Measurements from ENCODE around the gene IGDCC3.

The IGDCC3 gene

DNA sequence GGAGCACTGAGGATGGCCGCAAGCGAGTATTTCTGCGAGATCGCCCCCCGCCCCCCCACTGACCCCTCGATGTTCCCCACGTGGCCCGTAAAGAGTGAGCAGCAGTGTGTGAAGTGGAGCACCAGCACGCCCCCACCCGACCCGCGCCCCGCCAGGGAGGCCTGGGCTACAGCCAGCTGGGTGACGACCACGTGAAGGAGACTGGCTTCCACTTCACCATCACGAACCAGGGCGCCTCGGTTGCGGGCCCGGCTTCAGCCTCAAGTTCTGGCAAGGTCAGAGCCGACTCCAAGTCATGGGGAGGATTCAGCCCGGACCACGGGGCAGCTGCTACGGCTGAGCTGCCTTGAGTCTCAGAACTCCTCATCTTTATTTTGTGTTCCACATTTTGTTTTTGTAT, 75.7 kb downstream of the IGDCC3 start:
- TF ChIP-seq, protein P1, sequence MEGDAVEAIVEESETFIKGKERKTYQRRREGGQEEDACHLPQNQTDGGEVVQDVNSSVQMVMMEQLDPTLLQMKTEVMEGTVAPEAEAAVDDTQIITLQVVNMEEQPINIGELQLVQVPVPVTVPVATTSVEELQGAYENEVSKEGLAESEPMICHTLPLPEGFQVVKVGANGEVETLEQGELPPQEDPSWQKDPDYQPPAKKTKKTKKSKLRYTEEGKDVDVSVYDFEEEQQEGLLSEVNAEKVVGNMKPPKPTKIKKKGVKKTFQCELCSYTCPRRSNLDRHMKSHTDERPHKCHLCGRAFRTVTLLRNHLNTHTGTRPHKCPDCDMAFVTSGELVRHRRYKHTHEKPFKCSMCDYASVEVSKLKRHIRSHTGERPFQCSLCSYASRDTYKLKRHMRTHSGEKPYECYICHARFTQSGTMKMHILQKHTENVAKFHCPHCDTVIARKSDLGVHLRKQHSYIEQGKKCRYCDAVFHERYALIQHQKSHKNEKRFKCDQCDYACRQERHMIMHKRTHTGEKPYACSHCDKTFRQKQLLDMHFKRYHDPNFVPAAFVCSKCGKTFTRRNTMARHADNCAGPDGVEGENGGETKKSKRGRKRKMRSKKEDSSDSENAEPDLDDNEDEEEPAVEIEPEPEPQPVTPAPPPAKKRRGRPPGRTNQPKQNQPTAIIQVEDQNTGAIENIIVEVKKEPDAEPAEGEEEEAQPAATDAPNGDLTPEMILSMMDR (IDR thresholded peaks at IDR 0.05; ENCODE audit: borderline replicate concordance, control extremely low read depth, extremely low read depth, insufficient read depth, missing control alignments), result no peak
- in situ Hi-C loops (cut with MboI; ENCODE audit: low sequenced_read_pairs, unreplicated experiment), result no loop called here

DNA sequence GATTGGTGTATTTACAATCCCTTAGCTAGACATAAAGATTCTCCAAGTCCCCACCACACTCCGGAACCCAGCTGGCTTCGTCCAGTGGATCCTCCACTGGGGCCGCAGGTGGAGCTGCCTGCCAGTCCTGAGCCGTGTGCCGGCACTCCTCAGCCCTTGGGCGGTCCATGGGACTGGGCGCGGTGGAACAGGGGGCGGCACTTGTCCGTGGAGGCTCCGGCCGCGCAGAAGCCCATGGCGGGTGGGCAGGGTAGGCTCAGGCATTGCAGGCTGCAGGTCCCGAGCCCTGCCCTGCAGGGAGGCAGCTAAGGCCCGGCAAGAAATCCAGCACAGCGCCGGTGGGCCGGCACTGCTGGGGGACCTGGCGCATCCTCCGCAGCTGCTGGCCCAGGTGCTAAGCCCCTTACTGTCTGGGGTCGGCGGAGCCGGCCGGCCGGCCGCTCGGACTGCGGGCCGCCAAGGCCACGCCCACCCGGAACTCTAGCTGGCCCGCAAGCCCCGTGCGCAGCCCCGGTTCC, 76.8 kb downstream of the IGDCC3 start:
- no peak for DNase-seq (ENCODE audit: low spot score)
- in situ Hi-C loops (cut with MboI; ENCODE audit: low sequenced_read_pairs, unreplicated experiment), result no loop called here
- TF ChIP-seq, protein P1 (IDR thresholded peaks at IDR 0.05; ENCODE audit: borderline replicate concordance, control extremely low read depth, extremely low read depth, insufficient read depth, missing control alignments), result no peak

More for the DNA sequence above, 75.7 kb downstream of the IGDCC3 start:
- no peak for DNase-seq (ENCODE audit: low spot score)

DNA sequence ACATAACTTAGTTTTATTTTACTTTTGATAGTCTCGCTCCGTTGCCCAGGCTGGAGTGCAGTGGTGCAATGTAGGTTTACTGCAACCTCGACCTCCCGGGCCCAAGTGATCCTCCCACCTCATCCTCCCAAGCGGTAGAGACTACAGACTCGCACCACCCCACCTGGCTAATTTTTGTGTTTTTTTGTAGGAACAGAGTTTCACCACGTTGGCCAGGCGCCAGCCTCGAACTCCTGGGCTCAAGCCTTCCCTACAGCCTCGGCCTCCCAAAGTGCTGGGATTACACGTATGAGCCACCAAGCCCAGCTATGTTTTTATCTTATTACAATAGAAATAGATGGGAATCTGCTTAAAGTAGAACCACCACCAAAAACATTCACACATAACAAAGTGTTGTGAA, 79.1 kb downstream of the IGDCC3 start:
- in situ Hi-C loops (cut with MboI; ENCODE audit: low sequenced_read_pairs, unreplicated experiment), result loop anchor here (25.0 kb wide), 2 partner anchors 111 to 261 kb away; partner anchors contain the start of genes CLPX, MTFMT and SLC51B

DNA sequence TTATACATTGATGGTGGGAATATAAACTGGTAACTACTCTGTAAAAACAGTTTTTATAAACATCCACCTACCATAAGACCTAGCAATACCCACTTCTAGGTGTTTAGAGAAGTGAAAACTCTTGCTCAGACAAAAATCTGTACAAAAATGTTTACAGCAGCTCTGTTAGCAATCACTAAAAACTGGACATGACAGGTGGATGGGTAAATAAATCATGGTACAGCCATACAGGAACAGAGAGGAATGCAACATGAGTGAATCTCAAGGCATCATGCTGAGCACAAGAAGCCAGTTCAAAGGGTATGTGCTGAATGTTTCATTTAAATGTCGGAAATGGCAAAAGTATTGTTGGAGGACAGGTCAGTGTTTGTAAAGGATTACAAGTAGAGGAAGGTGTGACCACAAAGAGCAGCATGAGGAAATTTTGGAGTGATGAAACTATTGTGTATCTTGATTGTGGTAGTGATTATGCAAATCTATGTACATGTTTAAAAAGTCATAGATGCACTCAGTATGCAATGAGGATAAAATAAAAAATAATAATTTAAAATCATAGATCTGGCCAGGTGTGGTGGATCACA, 84.8 kb downstream of the IGDCC3 start:
- DNase-seq (ENCODE audit: low spot score), result no peak
- in situ Hi-C loops (cut with MboI; ENCODE audit: low sequenced_read_pairs, unreplicated experiment), result loop anchor here (25.0 kb wide), 2 partner anchors 106 to 256 kb away; partner anchors contain the start of genes CLPX, MTFMT and SLC51B
- TF ChIP-seq, protein P1 (IDR thresholded peaks at IDR 0.05; ENCODE audit: borderline replicate concordance, control extremely low read depth, extremely low read depth, insufficient read depth, missing control alignments), result no peak

More for the DNA sequence above, 79.1 kb downstream of the IGDCC3 start:
- TF ChIP-seq, protein P1 (IDR thresholded peaks at IDR 0.05; ENCODE audit: borderline replicate concordance, control extremely low read depth, extremely low read depth, insufficient read depth, missing control alignments), result no peak
- no peak for DNase-seq (ENCODE audit: low spot score)

DNA sequence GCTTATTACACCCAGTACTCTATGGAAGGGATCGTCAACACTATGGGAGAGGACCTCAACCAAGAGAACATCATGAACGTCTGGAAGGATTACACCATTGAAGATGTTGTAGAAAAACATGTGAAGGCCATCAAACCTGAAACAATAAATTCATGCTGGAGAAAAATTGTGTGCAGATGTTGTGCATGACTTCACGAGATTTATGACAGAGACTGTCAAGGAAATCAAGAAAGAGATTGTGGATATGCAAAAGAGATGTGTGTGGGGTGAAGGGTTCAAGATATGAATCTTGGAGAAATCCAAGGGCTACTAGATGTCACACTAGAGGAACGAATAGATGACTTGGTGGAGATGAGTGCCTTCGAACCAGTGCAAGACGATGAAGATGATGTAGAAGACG, 87.6 kb downstream of the IGDCC3 start:
- in situ Hi-C loops (cut with MboI; ENCODE audit: low sequenced_read_pairs, unreplicated experiment), result loop anchor here (25.0 kb wide), 2 partner anchors 103 to 253 kb away; partner anchors contain the start of genes CLPX, MTFMT and SLC51B
- TF ChIP-seq, protein P1 (IDR thresholded peaks at IDR 0.05; ENCODE audit: borderline replicate concordance, control extremely low read depth, extremely low read depth, insufficient read depth, missing control alignments), result no peak

DNA sequence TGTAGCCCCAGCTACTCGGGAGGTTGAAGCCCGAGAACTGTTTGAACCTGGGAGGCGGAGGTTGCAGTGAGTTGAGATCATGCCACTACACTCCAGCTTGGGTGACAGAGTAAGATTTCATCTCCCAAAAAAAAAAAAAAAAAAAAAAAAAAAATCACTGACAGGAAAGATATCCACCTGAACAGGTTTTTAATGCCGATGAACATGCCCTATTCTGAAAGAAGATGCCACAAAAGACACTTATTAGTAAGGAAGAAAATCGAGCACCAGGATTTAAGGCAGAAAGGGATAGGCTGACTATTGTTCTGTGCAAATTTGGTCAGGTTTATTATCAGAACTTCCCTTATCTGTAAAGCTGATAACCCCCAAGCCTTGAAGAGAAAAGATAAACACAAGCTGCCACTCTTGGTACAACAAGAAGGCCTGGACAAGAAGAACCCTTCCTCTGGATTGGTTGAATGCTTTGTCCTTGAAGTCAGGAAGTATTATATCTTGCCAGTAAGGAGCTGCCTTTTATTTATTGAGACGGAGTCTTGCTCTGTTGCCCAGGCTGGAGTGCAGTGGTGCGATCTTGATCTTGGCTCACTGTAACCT, 88.4 kb downstream of the IGDCC3 start:
- no peak for DNase-seq (ENCODE audit: low spot score)
- in situ Hi-C loops (cut with MboI; ENCODE audit: low sequenced_read_pairs, unreplicated experiment), result loop anchor here (25.0 kb wide), 2 partner anchors 102 to 252 kb away; partner anchors contain the start of genes CLPX, MTFMT and SLC51B
- TF ChIP-seq, protein P1 (IDR thresholded peaks at IDR 0.05; ENCODE audit: borderline replicate concordance, control extremely low read depth, extremely low read depth, insufficient read depth, missing control alignments), result no peak

More for the DNA sequence above, 87.6 kb downstream of the IGDCC3 start:
- no peak for DNase-seq (ENCODE audit: low spot score)
